Neuron (in vitro differentiated cells): ENCODE data around the gene HK1.
"Not testable (repeated sequence)": the region's sequence is repeated elsewhere in the genome, so short reads cannot be mapped to it uniquely, and the experiment has no call there.

Source experiments
- H2AFZ ChIP-seq: one replicate; pipeline ENCODE4 v1.6.1; 2013; ENCODE audit warnings: low read depth, mild to moderate bottlenecking, inconsistent platforms, low read length, moderate library complexity
- H3K27me3 ChIP-seq: one replicate; pipeline ENCODE4 v1.6.1; 2013; ENCODE audit warnings: low read length; ENCODE audit not compliant: insufficient read depth
- H3K36me3 ChIP-seq: one replicate; pipeline ENCODE4 v1.6.1; 2013; ENCODE audit warnings: low read length; ENCODE audit not compliant: insufficient read depth
- H3K4me1 ChIP-seq: one replicate; pipeline ENCODE4 v1.6.1; 2013; ENCODE audit warnings: low read length; ENCODE audit not compliant: insufficient read depth
- H3K4me3 ChIP-seq: 2 replicates; pipeline ENCODE4 v1.5.1; 2013; ENCODE audit warnings: mild to moderate bottlenecking, low read length, moderate library complexity
- H3K9me3 ChIP-seq: one replicate; pipeline ENCODE4 v1.6.1; 2013; ENCODE audit warnings: low read length

The HK1 gene

GRCh38 chr10:69295027-69295636 is 16.8 kb downstream of the HK1 start:
- Histone ChIP-seq H3K4me3 (no peak overlapping the region), H3K27me3 (peaks cover 47% of the 10 kb centered on the region), H3K36me3 (no peaks in the 10 kb centered on the region), H3K9me3 (no peaks in the 10 kb centered on the region), H2AFZ (no peak overlapping the region), H3K4me1 (no peaks in the 10 kb centered on the region)

- Histone ChIP-seq H2AFZ (no peak overlapping the region), H3K27me3 (peaks cover 5% of the 10 kb centered on the region), H3K4me3 (no peak overlapping the region), H3K36me3 (no peaks in the 10 kb centered on the region), H3K9me3 (peaks cover 4% of the 10 kb centered on the region), H3K4me1 (no peaks in the 10 kb centered on the region)
Observed at GRCh38 chr10:69303632-69304051, 25.3 kb downstream of the HK1 start.

- no peak overlapping the region for H2AFZ ChIP-seq
- H3K36me3 ChIP-seq, result no peaks in the 10 kb centered on the region
- H3K4me1 ChIP-seq, result no peaks in the 10 kb centered on the region
- peaks cover 4% of the 10 kb centered on the region for H3K9me3 ChIP-seq
- H3K27me3 ChIP-seq, result peaks cover 9% of the 10 kb centered on the region
- no peak overlapping the region for H3K4me3 ChIP-seq
Observed at GRCh38 chr10:69306421-69306820, 28.1 kb downstream of the HK1 start.

- peaks cover 2% of the 10 kb centered on the region for H3K4me1 ChIP-seq
- peaks cover 4% of the 10 kb centered on the region for H3K9me3 ChIP-seq
- peaks cover 13% of the 10 kb centered on the region for H3K27me3 ChIP-seq
- no peak overlapping the region for H3K4me3 ChIP-seq
- H3K36me3 ChIP-seq, result no peaks in the 10 kb centered on the region
- H2AFZ ChIP-seq, result no peak overlapping the region
Observed at GRCh38 chr10:69307434-69307833, 29.1 kb downstream of the HK1 start.

GRCh38 chr10:69308304-69308703 is 30.0 kb downstream of the HK1 start:
- peaks cover 10% of the 10 kb centered on the region for H3K27me3 ChIP-seq
- not testable (repeated sequence) for H2AFZ ChIP-seq, H3K4me3 ChIP-seq, H3K9me3 ChIP-seq, H3K4me1 ChIP-seq, H3K36me3 ChIP-seq

DNA sequence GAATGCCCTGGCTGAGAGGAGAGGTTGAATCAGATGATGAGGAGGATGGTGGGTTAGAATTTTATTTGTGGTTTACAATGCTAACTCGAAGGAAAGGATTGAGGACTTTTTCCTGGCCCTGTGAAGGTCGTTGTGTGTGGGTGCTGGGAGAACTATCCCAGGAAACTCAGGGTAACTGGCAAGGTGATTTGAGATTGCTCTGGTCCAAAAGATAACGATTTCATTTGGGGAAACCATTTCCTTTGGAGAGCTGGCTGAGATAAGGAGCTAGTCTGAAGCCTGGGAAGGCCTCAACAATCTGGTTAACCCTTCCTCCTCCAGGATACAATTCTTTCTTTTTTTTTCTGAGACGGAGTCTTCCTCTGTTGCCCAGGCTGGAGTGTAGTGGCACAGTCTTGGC is 33.0 kb downstream of the HK1 start:
- Histone ChIP-seq H2AFZ (no peak overlapping the region), H3K9me3 (no peaks in the 10 kb centered on the region), H3K4me3 (no peak overlapping the region), H3K36me3 (no peaks in the 10 kb centered on the region), H3K27me3 (peaks cover 24% of the 10 kb centered on the region), H3K4me1 (peaks cover 6% of the 10 kb centered on the region)

DNA sequence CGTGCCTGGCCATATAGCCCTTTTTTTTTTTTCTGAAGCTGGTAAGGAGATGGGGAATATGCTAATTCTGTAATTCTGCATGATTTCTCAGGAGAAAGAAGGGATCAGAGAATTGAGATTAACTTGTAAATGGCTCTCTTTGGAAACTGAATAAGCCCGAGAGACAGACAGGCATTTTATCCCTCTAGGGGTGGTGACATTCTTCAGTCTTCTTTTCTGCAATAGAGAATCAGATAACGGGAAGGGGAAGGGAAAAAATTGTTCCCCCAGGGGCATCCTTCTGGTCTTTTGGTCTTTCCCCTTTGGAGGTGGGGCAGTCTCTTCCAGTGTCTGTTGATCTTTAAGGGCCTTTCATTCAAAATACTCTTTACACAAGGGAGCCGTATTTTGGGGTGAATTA is 34.2 kb downstream of the HK1 start:
- Histone ChIP-seq H3K9me3 (no peaks in the 10 kb centered on the region), H3K4me3 (no peak overlapping the region), H3K4me1 (peaks cover 6% of the 10 kb centered on the region), H3K36me3 (no peaks in the 10 kb centered on the region), H3K27me3 (peaks cover 35% of the 10 kb centered on the region), H2AFZ (no peak overlapping the region)

- Histone ChIP-seq H3K9me3 (no peaks in the 10 kb centered on the region), H3K27me3 (peaks cover 35% of the 10 kb centered on the region), H3K36me3 (no peaks in the 10 kb centered on the region), H3K4me3 (no peak overlapping the region), H2AFZ (no peak overlapping the region), H3K4me1 (peaks cover 13% of the 10 kb centered on the region)
Observed at GRCh38 chr10:69315100-69315542, 36.8 kb downstream of the HK1 start.

GRCh38 chr10:69315610-69316312 is 37.5 kb downstream of the HK1 start:
- Histone ChIP-seq H3K4me3 (no peak overlapping the region), H3K27me3 (peaks cover 33% of the 10 kb centered on the region), H3K4me1 (peaks cover 15% of the 10 kb centered on the region), H3K36me3 (no peaks in the 10 kb centered on the region), H2AFZ (no peak overlapping the region), H3K9me3 (no peaks in the 10 kb centered on the region)

DNA sequence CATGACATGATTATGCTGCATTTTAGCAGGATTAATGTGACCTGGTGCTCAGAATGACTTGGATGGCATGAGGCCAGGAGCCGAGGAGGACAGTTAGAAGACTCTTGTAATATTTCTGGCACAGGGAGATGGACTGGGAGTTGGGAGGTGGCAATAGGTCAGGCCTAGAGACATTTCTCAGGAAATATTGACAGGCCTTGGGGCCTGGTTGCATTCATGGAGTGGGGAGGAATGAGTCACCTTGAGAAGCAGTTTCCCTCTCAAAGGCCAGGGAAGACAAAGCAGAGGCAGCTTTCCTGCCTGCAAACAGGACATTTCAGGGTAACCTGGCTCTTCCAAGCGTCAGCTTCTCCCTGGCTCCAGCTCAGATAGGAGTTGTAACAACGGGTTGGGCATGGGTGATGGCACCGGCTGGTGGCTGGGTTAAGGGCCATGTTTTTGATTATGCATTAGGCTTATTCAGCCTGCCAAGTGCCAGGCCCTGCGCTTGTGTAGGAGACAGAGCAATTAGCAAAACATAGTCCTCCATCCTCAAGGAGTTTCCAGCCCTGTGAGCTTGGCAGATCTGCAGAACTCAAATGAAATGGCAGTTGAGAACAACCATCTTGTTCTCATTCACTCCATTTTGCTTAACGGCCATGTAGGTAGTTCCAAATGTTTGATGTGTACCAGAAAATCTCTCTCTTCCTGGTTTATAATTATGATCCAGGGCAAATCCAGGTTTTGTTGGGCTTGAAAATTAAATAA is 38.2 kb downstream of the HK1 start:
- Histone ChIP-seq H2AFZ (no peak overlapping the region), H3K36me3 (no peaks in the 10 kb centered on the region), H3K4me1 (peaks cover 15% of the 10 kb centered on the region)

GRCh38 chr10:69317175-69317604 is 38.9 kb downstream of the HK1 start:
- no peaks in the 10 kb centered on the region for H3K9me3 ChIP-seq
- H2AFZ ChIP-seq, result no peak overlapping the region
- peaks cover 25% of the 10 kb centered on the region for H3K27me3 ChIP-seq
- no peaks in the 10 kb centered on the region for H3K36me3 ChIP-seq
- H3K4me1 ChIP-seq, result peaks cover 15% of the 10 kb centered on the region
- H3K4me3 ChIP-seq, result no peak overlapping the region

More for the DNA sequence above, 38.2 kb downstream of the HK1 start:
- Histone ChIP-seq H3K4me3 (no peak overlapping the region), H3K27me3 (peaks cover 29% of the 10 kb centered on the region), H3K9me3 (no peaks in the 10 kb centered on the region)

DNA sequence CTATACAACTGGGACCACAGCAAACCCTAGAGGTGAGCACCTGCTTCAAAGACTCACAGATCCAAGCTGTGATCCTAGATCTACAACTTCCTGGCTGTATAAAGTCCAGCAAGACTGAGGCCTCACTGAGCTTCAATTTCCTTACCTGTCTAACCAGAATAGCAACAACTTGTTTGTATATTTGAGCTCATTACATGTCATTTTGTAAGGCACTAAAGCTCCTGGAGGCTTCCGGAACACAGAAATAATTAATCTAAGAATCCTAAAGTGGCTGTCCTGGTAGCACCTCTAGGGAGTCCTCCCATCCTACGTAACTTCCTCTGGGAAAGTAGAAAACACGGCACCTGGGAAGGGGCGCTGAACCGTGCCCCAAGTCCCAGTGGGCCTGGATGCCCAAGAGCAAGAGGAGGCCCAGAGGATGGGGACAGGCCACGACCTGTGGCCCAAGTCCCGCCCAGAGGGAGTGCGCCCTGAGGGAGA is 39.4 kb downstream of the HK1 start:
- H3K36me3 ChIP-seq, result no peaks in the 10 kb centered on the region
- H2AFZ ChIP-seq, result peak overlapping the region; percentile 68
- peak overlapping the region; percentile 84 for H3K4me3 ChIP-seq
- peaks cover 11% of the 10 kb centered on the region for H3K4me1 ChIP-seq
- H3K27me3 ChIP-seq, result peaks cover 25% of the 10 kb centered on the region
- no peaks in the 10 kb centered on the region for H3K9me3 ChIP-seq
